Hematopoietic multipotent progenitor cell treated with erythropoietin and hydrocortisone succinate and interleukin-3 and kit ligand, for 15 days (in vitro differentiated cells): Measurements from ENCODE around the gene DISP2.

Experiments used
- DNase-seq: peaks from one replicate; pipeline ENCODE4 v3.0.0-alpha.2; 2015; ENCODE audit warnings: low spot score

Gene DISP2

GRCh38 chr15:40342416-40343320 lies 15.4 kb upstream of the DISP2 start:
- DNase-seq, result no peak

GRCh38 chr15:40343512-40343911 lies 14.5 kb upstream of the DISP2 start:
- no peak for DNase-seq

- no peak for DNase-seq
Measured at GRCh38 chr15:40344217-40344616, 13.8 kb upstream of the DISP2 start.

GRCh38 chr15:40344631-40345120 lies 13.3 kb upstream of the DISP2 start:
- peak; percentile 71 for DNase-seq

- no peak for DNase-seq
Measured at GRCh38 chr15:40345225-40345866, 12.7 kb upstream of the DISP2 start.

- no peak for DNase-seq
Measured at GRCh38 chr15:40345867-40346578, 12.0 kb upstream of the DISP2 start.

GRCh38 chr15:40346579-40347558 lies 11.2 kb upstream of the DISP2 start:
- no peak for DNase-seq

- no peak for DNase-seq
Measured at GRCh38 chr15:40347559-40348473, 10.2 kb upstream of the DISP2 start.

- DNase-seq, result no peak
Measured at GRCh38 chr15:40348474-40348870, 9.5 kb upstream of the DISP2 start.

GRCh38 chr15:40349163-40349562 lies 8.9 kb upstream of the DISP2 start:
- no peak for DNase-seq

GRCh38 chr15:40352281-40352901 lies 5.6 kb upstream of the DISP2 start:
- DNase-seq, result no peak

- no peak for DNase-seq
Measured at GRCh38 chr15:40353697-40354096, 4.3 kb upstream of the DISP2 start.

GRCh38 chr15:40354408-40355171 lies 3.4 kb upstream of the DISP2 start:
- no peak for DNase-seq

GRCh38 chr15:40355976-40356585 lies 1.9 kb upstream of the DISP2 start:
- no peak for DNase-seq

- DNase-seq, result no peak
Measured at GRCh38 chr15:40357246-40357645, 773 bp upstream of the DISP2 start.

- no peak for DNase-seq
Measured at GRCh38 chr15:40358471-40359353, 693 bp downstream of the DISP2 start.

- no peak for DNase-seq
Measured at GRCh38 chr15:40360015-40360414, 2.0 kb downstream of the DISP2 start.

GRCh38 chr15:40361640-40362039 lies 3.6 kb downstream of the DISP2 start:
- no peak for DNase-seq
